ENCODE results near the gene CHRDL1.

CHRDL1 gene

DNA sequence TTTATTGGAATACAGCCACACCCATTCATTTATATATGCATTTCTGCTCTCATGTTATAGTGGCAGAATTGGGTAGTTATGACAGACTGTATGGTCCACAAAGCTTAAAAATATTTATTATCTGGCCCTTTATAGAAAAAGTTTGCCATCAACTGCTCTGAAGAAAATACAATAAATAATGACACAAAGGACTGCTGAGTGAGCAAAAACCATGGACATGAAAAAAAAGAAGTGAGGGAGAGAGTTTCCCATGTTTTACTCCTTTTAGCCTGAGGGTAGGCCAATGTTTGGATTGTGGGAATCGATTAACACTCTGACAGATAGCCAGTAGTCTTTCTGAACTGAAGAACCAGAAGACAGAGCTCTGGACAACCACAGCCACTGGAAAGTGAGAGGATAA lies 149.2 kb downstream of the CHRDL1 start:
- DNase-seq, result no peak

Measured in NCI-H748 treated with DMSO at 0.1 percent for 48 hours (cell line).